ENCODE results near the gene FAM110A. TPM values are rescaled to one million over a fixed set of nuclear protein-coding genes. Genes with fewer than 3 reads are reported as not detected.

The FAM110A gene
- total RNA-seq, 2 experiments from 2014 or later, result 16.2 to 28.2 TPM

- no TSS peak for BruUV-seq (replicated peaks)
- Histone ChIP-seq H3K4me3 (ENCODE audit: low read depth, low read length, poor library complexity, severe bottlenecking) (peak overlapping the region; percentile 60), H3K4me2 (ENCODE audit: low read length) (peak overlapping the region; percentile 62), H4K20me1 (ENCODE audit: insufficient read depth, low read length) (no peaks in the 10 kb centered on the region), H3K4me1 (ENCODE audit: insufficient read depth, low read length, poor library complexity, severe bottlenecking) (peaks cover 52% of the 10 kb centered on the region), H3K36me3 (ENCODE audit: insufficient read depth, low read length) (no peaks in the 10 kb centered on the region), H3K79me2 (ENCODE audit: insufficient read depth, low read depth, low read length) (peaks cover 22% of the 10 kb centered on the region; the same call in 1 of the 2 replicates), H2AFZ (ENCODE audit: low read length) (peak overlapping the region; percentile 13; the same call in 1 of the 2 replicates), H3K9me3 (ENCODE audit: low read length) (no peaks in the 10 kb centered on the region), H3K9me2 (ENCODE audit: insufficient read depth, low read length) (no peaks in the 10 kb centered on the region), H3K27ac (ENCODE audit: low read depth, low read length, poor library complexity, severe bottlenecking) (no peak overlapping the region)
- ChIA-PET POLR2A (no interaction called here), CTCF (ENCODE audit: unreplicated experiment) (interaction anchor here (0.6 kb wide), 1 partner anchor 1286 kb away, joined by 3 read pairs; no protein-coding TSS in a partner anchor)
- peak; percentile 33 for DNase-seq (ENCODE audit: low spot score)
- intact Hi-C loops (cut with micrococcal nuclease; ENCODE audit: unreplicated experiment), result loop anchor here (5.0 kb wide), 1 partner anchor 1811 kb away; the partner anchor contains the start of gene NOP56
- TF ChIP-seq EZH2phosphoT487 (IDR thresholded peaks at IDR 0.05; ENCODE audit: borderline replicate concordance, low read depth, low read length) (no peak), CTCF (conservative IDR thresholded peaks at IDR 0.05; ENCODE audit: low read length) (no peak)
Measured at GRCh38 chr20:840858-841567, 7.5 kb downstream of the FAM110A start.

GRCh38 chr20:841568-842546, 8.3 kb downstream of the FAM110A start:
- H3K4me3 ChIP-seq (ENCODE audit: low read depth, low read length, poor library complexity, severe bottlenecking), result peak overlapping the region; percentile 60
- H3K36me3 ChIP-seq (ENCODE audit: insufficient read depth, low read length), result no peaks in the 10 kb centered on the region
- H3K4me1 ChIP-seq (ENCODE audit: insufficient read depth, low read length, poor library complexity, severe bottlenecking), result peaks cover 52% of the 10 kb centered on the region
- BruUV-seq (replicated peaks), result no TSS peak
- POLR2A ChIA-PET, result interaction anchor here (3.8 kb wide), 1 partner anchor 9 kb away, joined by 31 read pairs; the partner anchor contains the start of gene FAM110A
- no peaks in the 10 kb centered on the region for H4K20me1 ChIP-seq (ENCODE audit: insufficient read depth, low read length)
- H3K4me2 ChIP-seq (ENCODE audit: low read length), result peak overlapping the region; percentile 62
- TF ChIP-seq CTCF (conservative IDR thresholded peaks at IDR 0.05; ENCODE audit: low read length) (no peak), EZH2phosphoT487 (IDR thresholded peaks at IDR 0.05; ENCODE audit: borderline replicate concordance, low read depth, low read length) (no peak)
- H3K79me2 ChIP-seq (ENCODE audit: insufficient read depth, low read depth, low read length), result peaks cover 18% of the 10 kb centered on the region; the same call in 1 of the 2 replicates
- H2AFZ ChIP-seq (ENCODE audit: low read length), result no peak overlapping the region
- H3K9me2 ChIP-seq (ENCODE audit: insufficient read depth, low read length), result no peaks in the 10 kb centered on the region
- CTCF ChIA-PET (ENCODE audit: unreplicated experiment), result no interaction called here
- H3K27ac ChIP-seq (ENCODE audit: low read depth, low read length, poor library complexity, severe bottlenecking), result no peak overlapping the region
- intact Hi-C loops (cut with micrococcal nuclease; ENCODE audit: unreplicated experiment), result loop anchor here (5.0 kb wide), 1 partner anchor 1810 kb away; the partner anchor contains the start of gene NOP56
- DNase-seq (ENCODE audit: low spot score), result no peak
- no peaks in the 10 kb centered on the region for H3K9me3 ChIP-seq (ENCODE audit: low read length)
